HG02943 (cell line): ENCODE results near the gene HIP1.
"Not testable (repeated sequence)": the region's sequence is repeated elsewhere in the genome, so short reads cannot be mapped to it uniquely, and the experiment has no call there.

Source experiments
- ATAC-seq: cut with Tn5 transposase; IDR thresholded peaks from one replicate; pipeline ENCODE4 v1.9.1; 2021; ENCODE audit warnings: mild to moderate bottlenecking, low read depth, moderate library complexity; ENCODE audit not compliant: unreplicated experiment

The HIP1 gene

DNA sequence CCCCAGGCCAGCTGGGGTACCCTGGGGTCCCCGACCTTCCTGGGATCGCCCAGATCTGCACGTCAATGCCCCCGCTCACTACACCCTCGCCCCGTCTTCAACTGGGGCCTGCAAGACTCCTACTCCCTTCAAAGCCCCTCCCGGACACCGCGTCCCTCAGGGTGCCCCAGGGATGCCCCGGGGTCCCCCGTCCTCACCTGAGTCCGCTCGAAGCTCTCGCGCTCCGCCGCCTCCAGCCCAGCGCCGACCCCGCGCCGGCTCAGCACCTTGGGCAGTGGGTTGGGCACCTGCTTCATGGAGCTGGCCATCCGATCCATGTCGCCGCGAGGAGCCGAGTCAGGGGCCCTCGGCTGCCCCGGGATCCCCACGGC lies at the start of gene HIP1:
Gene HIP1, minus strand, starts transcription at position 338 of the 371 bp plus-strand sequence. Its CDS starts 21 bp downstream, at position 317.
- peak; percentile 5 for ATAC-seq

DNA sequence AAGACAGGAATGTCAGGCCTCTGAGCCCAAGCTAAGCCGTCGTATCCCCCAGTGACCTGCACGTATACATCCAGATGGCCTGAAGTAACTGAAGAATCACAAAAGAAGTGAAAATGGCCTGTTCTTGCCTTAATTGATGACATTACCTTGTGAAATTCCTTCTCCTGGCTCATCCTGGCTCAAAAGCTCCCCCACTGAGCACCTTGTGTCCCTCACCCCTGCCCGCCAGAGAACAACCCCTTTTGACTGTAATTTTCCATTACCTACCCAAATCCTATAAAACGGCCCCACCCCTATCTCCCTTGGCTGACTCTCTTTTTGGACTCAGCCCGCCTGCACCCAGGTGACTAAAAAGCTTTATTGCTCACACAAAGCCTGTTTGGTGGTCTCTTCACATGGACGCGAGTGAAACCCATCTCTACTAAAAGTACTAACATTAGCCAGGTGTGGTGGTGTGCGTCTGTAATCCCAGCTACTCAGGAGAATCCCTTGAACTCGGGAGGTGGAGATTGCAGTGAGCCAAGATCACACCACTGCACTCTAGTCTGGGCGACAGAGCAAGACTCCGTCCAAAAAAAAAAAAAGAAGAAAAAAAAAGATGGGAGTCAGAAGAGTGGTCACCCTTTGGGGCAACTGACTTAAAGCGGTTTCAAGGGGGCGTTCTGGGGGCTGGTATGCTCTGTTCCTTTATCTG lies 49.6 kb upstream of the HIP1 start:
- ATAC-seq = not testable (repeated sequence)

DNA sequence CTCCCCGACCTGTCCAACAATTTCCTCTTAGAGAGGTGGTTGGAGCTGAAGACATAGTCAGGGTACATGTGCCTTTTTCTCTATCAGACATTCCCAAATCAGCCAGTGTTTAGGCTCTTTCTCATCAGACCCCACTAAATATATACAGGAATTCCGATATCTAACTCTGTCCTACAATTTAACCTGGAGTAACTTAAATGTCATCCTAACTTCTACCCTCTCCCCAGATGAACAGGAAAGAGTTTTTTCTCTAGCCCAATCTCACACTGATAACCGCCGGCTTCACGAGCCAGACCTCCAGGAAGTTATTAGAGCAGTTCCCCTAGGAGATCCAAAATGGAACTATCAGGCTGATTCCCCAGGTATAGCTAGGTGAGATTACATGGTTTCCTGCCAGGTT lies 44.3 kb upstream of the HIP1 start:
- ATAC-seq = not testable (repeated sequence)

DNA sequence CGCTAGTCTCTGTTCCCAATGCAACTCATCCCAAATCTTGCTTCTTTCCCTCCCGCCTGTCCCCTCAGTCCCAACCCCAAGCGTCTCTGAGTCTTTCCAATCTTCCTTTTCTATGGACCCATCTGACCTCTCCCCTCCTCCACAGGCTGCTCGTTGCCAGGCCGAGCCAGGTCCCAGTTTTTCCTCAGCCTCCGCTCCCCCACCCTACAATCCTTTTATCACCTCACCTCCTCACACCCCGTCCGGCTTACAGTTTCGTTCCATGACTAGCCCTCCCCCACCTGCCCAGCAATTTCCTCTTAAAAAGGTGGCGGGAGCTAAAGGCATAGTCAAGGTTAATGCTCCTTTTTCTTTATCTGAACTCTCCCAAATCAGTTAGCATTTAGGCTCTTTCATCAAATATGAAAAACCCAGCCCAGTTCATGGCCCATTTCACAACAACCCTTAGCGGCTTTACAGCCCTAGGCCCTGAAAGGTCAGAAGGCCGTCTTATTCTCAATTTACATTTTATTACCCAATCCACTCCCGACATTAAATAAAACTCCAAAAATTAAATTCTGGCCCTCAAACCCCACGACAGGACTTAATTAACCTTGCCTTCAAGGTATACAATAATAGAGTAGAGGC lies 42.0 kb upstream of the HIP1 start:
- ATAC-seq = not testable (repeated sequence)

DNA sequence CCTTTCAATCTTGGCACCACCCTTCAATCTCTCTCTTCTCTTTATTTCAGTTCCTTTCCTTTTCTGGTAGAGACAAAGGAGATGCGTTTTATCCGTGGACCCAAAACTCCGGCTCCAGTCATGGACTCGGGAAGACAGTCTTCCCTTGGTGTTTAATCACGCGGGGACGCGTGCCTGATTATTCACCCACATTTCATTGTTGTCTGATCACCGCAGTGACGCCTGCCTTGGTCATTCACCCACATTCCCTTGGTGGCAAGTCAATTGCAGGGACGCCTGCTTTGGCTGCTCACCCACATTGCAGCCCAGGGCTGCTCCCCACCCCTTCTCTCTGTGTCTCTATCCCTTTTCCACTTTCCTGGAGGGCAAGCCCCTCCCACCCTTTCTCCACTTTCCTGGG lies 40.8 kb upstream of the HIP1 start:
- not testable (repeated sequence) for ATAC-seq

DNA sequence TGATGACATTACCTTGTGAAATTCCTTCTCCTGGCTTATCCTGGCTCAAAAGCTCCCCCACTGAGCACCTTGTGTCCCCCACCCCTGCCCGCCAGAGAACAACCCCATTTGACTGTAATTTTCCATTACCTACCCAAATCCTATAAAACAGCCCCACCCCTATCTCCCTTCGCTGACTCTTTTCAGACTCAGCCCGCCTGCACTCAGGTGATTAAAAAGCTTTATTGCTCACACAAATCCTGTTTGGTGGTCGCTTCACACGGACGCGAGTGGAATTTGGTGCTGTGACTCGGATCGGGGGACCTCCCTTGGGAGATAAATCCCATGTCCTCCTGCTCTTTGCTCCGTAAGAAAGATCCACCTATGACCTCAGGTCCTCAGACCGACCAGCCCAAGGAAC lies 40.3 kb upstream of the HIP1 start:
- not testable (repeated sequence) for ATAC-seq

DNA sequence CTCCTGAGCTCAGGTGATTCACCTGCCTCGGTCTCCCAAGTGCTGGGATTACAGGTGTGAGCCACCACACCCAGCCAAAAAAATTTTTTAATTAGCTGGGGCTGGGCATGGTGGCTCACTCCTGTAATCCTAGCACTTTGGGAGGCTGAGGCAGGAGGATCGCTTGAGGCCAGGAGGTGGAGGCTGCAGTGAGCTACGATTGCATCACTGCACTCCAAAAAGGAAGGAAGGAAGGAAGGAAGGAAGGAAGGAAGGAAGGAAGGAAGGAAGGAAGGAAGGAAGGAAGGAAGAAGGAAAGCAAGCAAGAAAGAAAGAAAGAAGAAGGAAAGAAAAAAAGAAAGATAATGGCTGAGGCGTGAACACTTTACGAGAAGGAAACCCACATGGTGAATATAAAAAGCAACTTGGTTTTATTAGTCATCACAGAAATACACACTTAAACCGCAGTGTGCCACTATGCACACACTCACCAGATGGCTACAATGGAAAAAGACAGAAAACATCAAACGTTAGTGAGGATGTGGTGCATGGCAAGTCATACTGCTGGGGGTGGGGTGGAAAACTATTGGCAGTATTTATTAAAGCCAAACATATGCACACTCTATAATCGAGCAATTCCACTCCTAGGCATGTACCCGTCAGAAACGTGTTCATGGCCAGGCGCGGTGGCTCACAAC lies 37.7 kb upstream of the HIP1 start:
- ATAC-seq = no peak

DNA sequence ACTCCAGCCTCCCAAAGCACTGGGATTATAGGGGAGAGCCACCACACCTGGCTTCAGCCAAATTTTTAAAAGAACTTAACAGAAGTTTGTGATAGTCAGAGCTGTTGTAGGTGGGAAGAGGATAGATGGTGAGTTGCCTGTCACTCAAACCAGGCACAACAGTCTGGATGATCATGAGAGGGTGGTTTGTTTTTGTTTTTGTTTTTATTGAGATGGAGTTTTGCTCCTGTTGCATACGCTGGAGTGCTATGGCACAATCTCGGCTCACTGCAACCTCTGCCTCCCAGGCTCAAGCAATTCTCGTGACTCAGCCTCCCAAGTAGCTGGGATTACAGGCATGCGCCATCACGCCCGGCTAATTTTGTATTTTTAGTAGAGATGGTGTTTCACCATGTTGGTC lies 35.2 kb upstream of the HIP1 start:
- ATAC-seq = not testable (repeated sequence)

DNA sequence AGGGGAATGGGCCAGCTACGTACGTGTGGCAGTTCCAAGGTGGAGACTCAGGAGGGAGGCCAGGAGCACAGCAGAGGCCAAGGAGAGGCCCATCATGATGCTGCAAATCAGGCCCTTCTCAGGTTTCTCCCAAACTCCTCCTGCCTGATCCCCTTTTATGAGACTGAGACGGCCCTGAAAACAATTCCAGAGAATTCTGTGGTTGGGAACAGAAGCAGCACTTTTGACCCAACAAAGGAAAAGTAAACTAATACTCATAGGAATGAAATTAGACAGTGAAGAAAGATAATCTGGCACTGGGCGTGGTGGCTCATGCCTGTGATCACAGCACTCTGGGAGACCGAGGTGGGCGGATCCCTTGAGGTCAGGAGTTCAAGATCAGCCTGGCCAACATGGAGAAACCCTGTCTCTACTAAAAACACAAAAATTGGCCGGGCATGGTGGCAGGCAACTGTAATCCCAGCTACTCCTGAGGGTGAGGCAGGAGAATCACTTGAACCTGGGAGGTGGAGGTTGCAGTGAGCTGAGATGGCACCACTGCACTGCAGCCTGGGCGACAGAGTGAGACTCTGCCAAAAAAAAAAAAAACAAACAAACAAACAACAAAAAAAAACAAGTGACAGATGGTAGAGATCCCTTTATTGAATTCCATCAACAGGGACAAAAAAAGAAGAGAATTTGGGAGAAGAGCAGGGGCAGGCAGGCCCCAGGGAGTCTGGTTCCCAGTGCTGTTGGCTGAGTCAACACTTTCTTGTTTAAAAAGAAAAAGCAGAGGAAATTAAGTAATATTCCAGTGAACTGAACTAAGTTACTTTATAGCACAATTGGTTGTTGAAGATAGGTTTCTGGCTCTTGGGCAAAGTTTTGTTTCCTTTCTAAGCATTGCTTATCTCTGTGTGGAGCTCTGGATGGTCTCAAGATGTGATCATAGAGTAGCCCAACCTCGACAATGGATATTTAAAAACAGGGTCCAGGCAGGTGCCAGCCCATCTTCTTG lies 33.6 kb upstream of the HIP1 start, which contains the start of gene CCL26:
Gene CCL26, minus strand, starts transcription at position 131 of the 997 bp plus-strand sequence. Its CDS starts 35 bp downstream, at position 96.
- ATAC-seq = no peak

DNA sequence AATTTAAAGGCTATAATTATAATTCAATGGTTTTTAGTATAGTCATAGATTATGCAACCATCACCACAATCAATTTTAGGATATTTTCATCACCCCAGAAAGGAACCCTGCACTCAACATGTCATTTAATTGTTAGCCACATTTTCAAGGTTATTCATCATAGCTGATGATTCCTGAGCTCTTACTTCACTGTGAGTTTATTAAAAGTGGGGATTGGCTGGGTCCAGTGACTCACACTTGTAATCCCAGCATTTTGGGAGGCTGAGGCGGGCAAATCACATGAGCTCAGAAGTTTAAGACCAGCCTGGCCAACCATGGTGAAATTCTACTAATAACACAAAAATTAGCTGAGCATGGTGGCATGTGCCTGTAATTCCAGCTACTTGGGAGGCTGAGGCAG lies 32.5 kb upstream of the HIP1 start:
- no peak for ATAC-seq

DNA sequence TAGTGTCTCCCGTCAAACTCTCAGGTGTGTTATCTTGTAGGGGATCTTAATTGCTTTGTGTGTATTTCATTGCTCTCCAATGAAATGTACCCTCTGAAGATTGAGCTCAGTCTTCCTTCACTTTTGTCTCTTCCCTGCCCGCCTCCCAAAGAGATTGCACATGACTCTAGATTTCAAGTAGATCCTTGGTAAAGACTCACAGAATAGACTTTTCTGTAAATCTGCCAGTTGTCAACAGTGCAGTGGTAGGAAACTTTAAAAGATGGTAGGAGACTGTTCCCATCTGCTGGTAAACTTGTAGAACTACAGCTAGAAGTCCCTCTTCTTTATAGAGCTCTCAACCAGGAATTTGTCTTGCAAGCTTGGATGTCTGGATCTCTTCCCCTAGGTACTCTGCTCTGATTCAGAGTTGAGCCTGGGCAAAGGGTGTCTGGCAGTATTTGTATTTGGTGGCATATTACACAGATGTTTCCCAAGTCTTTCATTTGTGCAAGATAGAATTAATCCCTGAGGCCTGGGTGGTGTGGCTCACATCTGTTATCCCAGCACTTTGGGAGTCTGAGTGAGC lies 23.7 kb upstream of the HIP1 start:
- ATAC-seq = no peak

DNA sequence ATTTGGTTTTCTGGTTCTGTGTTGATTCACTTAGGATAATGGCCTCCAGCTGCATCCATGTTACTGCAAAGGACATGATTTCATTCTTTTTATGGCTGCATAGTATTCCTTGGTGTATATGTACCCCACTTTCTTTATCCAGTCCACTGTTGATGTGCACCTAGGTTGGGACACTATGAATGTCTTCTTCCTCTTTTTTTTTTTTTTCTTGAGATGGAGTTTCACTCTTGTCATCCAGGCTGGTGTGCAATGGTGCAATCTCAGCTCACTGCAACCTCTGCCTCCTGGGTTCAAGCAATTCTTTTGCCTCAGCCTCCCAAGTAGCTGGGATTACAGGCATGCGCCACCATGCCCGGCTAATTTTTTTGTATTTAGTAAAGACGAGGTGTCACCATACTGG lies 23.1 kb upstream of the HIP1 start:
- ATAC-seq = not testable (repeated sequence)

DNA sequence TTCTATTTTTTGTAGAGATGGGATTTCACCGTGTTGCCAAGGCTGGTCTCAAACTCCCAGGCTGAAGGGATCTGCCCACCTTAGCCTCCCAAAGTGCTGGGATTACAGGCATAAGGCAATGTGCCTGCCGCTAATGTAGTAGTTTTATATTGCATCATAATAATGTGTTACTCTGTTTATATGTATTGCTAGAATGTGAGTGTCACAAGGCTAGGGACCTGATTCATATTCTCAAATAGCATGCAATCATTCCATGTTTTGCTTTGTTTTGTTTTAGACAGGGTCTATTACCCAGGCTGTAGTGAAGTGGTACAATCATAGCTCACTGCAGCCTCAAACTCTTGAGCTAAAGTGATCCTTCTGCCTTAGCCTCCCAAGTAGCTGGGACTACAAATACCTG lies 19.8 kb upstream of the HIP1 start:
- ATAC-seq = no peak

DNA sequence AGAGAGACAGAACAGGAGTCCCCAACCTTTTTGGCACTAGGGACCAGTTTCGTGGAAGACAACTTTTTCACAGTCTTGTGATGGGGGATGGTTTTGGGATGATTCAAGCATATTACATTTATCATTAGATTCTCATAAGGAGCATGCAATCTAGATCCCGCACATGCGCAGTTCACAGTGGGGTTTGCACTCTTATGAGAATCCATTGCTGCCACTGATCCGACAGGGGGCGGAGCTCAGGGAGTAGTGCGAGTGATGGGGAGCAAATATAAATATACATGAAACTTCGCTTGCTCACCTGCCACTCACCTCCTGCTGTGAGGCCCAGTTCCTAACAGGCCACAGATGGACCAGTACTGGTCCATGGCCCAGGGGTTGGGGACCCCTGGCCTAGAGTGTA lies 19.1 kb upstream of the HIP1 start:
- ATAC-seq = no peak

DNA sequence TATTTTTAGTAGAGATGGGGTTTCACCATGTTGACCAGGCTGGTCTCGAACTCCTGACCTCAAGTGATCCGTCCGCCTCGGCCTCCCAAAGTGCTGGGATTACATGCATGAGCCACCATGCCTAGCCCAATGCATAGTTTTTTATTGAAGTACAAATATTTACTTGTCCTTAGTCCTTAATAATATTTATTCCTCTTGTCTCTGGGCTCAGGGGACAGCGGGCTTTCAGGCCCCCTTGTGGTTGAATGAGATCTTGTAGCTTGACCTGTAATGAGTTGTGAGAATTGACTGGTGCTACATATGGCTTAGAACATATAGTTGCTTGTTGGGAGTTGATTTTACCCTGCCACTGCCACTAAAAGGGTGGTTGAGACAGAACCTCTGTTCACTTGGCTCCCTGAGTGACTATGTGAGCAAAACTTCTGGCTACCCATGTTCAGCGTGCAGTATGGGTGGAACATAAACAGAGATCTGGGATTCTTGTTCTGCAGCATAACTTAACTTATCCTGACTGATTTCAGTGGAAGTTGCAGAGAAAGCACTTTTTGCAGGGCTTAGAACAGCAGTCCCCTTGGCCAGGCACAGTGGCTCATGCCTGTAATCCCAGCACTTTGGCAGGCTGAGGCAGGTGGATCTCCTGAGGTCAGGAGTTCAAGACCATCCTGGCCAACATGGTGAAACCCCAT lies 18.4 kb upstream of the HIP1 start:
- no peak for ATAC-seq

DNA sequence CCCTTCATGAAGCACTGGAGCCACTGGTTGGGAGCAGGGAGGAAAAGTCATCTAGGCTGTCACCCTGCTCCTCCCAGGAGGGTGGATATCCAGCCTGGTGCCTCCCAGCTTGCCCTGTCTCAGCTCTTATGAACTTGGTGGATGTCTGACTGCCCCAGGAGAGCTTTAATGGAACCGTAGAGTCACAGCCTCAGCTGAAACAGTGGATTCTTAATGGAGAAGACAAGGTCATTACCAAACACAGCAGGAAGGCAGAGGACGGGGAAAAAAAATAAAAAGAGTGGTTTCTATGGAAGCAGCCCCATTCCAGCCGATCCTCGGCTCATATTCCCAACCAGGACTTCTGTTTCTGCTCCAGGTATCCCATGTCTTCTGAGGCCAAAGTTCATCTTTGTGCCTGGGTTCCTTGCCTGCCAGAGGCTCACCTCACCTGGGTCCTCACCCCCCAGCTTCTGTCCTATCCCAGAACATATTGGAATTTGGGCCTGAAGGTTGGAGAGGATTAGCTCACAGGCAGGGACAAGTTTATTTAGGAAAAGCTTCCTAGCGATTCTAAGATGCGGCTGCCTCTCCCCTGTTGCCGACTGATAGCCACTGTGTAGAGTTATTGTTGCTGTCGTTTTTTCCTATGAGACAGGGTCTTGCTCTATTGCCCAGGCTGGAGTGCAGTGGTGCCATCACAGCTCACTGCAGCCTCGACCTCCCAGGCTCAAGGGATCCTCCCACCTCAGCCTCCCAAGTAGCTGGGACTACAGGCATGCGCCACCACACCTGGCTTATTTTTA lies 17.7 kb upstream of the HIP1 start:
- ATAC-seq = no peak

DNA sequence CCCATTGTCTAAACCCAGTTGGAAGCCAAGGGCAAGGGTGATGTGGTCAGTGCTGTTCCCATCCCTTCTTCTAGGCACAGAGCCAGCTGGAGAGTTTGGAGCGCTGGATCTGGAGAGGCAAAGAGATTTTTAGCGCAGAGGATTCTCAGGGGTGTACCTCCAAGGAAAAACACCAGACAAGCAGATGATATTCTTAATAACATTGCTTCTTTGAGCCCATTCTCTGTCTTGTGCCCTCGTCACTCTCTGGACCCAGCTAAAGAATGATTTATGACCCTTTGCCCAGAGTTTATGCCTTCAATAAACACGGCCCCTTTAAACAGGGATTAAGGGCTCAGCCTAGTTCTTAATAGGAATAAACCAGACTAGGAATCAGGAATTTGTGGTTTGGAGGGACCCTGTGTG lies 4.7 kb upstream of the HIP1 start:
- no peak for ATAC-seq

DNA sequence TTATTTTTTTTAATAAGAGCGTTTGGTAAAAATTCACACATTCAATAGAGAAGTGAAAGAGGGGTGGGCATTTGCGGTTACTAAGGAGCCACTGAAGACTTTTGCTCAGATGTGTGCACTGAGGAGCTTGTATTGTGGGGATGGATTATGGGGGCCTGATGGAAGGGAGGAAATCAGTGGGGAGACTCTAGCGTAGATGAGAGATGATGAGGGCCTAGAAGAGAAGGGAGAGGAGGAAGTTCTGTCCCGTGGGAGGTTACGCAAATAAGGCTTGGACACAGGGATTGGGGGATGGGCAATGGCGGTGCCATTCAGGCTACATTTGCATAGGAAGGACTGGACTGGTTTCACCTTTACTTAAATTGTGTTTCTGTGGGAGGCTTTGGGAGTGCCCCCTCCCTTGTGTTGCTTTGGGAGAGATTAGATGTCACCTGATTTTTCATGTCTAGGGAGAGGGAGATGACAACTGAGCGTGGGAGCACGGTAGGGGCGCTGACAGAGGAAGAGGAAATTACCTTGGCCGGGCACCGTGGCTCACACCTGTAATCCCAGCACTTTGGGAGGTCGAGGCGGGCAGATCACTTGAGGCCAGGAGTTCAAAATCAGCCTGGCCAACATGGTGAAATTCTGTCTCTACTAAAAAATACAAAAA lies 2.2 kb upstream of the HIP1 start:
- ATAC-seq = no peak
